HuH-7 (cell line): ENCODE results near the gene PRKCA.
"Not testable (repeated sequence)": the region's sequence is repeated elsewhere in the genome, so short reads cannot be mapped to it uniquely, and the experiment has no call there.

Experiments used
- DNase-seq: peaks from one replicate; pipeline ENCODE4 v3.0.0; 2011; ENCODE audit warnings: low spot score

Gene PRKCA

DNA sequence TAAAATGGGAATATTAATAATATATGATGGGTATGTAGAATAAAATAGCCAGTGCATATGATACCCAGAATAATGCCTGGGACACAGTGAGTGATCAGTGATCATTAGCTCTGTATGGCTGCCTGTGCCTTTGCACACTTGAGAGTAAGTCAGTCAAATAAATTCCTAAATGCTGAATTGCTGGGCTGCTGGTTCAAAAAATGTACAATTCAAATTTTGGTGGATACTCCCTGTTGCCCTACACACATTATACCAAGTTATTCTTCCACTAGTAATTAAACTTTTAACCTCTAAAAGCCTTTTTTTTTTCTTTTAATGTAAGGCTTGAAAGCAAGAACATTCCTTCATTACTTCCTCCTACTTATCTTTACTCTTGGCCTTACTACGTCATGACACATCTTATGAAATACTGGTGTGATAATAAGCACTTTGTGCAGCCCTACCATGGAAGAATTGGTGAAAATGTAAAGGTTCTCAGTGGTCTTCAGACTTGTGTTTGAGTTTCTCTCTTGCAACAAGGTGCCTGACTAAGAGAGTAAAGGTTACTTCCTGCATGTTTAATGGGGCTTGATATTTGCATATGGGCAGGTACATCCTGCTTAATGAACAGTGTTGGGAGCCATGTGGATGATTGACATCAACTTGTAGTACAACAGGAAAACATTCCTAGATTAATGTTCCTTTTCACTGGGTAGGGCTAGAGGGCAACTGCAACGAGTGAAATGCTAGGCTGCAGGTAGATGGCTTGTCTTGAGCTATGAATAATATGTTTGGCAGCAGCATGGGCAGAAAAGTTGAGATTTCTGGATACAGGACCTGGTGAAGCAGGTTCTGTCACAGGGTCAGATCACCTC, 84.3 kb downstream of the PRKCA start:
- DNase-seq: peak; percentile 32

- DNase-seq: no peak
Observed at GRCh38 chr17:66387392-66387981, 85.1 kb downstream of the PRKCA start.

DNA sequence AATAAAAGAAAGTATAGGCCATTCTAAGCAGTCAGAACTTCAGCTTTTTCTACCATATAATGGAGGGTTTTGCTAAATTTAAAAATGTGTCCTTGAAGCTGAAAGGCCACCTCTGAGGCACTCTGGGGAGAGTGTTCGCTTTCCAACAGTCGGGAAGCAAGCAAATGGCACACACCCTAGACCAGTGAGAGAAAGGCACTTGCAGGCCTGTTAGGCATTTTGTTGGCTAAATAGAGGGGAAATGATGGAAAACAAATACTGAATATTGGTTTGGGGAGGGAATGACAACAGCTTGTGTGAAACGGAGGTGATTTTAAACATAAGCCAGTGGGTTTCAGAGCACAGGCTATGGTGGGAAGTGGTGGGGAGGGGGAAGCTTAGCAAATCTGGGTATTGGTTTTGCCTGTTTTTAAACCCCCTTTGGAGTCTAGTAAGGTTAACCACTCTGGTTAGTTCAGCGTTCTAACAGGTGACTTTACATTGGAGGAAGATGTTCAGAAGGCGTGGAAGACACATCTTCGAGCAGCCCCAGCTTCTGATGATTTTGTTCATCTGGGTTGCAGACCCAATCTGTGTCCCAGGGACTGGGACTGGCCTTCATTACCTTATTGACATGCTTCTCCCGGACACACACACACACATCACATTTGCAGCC, 90.5 kb downstream of the PRKCA start:
- no peak for DNase-seq

- no peak for DNase-seq
Observed at GRCh38 chr17:66395961-66396360, 93.5 kb downstream of the PRKCA start.

GRCh38 chr17:66397486-66397885, 95.1 kb downstream of the PRKCA start:
- no peak for DNase-seq

GRCh38 chr17:66398059-66398458, 95.6 kb downstream of the PRKCA start:
- no peak for DNase-seq

DNA sequence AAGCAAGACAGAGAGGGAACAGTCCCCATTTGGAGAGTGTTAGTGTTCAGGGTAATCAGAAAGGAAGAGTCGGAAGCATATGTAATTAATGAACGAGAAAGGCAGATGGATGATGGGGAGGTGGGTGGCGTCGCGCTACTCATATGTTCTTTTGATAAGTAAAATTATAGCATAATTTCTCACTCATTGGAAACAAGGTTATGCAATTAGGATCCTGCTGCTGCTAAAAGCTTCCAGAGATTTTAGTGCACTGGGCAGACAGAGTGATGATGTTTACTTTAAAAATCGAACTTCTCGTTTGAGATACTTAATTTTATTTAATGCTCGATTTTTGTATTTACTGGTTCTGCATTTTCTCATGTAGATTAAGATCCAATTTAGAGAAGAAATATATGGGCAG, 96.2 kb downstream of the PRKCA start:
- DNase-seq: no peak

GRCh38 chr17:66399441-66399840, 97.0 kb downstream of the PRKCA start:
- DNase-seq: no peak

DNA sequence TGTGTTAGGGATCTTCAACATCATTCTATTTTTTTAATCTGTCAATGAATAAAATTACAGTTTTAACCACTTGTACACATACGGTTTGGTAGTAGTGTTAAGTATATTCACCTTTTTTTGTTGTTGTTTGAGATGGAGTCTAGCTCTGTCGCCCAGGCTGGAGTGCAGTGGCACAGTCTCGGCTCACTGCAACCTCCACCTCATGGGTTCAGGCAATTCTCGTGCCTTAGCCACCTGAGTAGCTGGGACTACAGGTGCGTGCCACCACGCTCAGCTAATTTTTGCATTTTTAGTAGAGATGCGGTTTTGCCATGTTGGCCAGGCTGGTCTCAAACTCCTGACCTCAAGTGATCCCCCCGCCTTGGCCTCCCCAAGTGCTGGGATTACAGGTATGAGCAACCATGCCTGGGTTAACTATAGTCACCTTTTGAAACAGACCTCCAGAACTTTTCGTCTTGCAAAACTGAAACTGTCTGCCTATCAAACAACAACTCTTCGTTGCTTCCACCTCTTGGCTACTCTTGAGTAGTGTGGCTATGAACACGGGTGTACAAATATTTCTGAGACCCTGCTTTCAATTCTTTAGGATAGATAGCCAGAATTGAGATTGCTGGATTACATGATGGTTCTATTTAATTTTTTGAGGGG, 97.8 kb downstream of the PRKCA start:
- not testable (repeated sequence) for DNase-seq

- DNase-seq: no peak
Observed at GRCh38 chr17:66400698-66401097, 98.3 kb downstream of the PRKCA start.

DNA sequence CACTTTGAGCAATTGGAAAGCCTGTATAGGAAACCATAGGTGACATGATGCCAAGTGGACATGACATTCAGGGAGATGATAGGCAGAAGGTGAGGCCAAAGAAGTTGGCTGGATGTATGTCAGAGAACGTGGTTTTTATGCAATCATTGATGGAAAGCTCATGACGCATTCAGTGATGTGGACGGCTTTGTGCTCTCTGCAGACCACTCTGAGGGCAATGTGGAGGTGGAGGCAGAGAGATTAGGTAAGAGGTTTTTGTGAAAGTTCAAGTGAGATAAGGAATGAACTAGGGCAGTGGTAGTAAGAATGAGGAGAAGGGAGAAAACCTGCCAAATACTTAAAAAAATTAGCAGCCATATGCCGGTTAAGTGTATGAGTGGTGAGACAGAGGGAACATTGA, 99.0 kb downstream of the PRKCA start:
- no peak for DNase-seq

- DNase-seq: no peak
Observed at GRCh38 chr17:66403846-66404556, 101.6 kb downstream of the PRKCA start.

- DNase-seq: no peak
Observed at GRCh38 chr17:66405836-66406677, 103.6 kb downstream of the PRKCA start.

DNA sequence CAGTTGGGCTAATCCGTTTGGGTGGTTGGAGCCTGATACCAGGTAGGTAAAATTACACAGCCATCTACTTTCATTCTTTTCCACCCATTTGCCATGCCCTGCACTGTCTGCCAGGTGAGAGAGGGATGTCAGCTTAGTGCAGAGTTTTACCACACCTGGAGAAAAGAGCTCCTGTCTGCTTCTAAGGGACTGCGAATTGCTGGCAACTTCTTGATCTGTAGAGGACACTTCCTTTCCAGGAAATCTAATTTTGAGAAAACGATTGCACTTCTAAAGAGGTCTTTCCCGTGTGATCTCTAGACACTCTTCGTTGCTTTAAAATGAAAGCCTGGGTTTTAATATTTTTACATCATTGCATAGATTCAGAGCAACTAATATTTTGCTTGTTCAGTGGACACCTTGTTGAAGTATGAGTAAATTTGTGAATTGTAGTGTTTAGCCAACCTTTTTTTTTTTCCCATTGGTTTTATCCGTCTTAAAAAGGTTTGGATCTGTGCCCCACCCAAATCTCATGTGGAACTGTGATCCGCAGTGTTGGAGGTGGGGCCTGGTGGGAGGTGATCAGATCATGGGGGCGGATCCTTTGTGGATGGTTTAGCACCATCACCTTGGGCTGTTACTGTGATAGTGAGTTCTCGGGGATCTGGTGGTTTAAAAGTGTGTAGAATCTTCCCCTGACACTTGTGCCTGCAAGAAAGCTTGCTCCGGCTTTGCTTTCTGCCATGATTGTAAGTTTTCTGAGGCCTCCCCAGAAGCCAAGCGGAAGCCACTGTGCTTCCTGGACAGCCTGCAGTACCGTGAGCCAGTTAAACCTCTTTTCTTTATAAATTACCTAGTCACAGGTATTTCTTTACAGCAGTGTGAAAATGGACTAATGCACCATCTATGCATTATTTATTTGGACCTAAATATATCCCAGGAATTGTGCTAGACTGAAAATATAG, 104.6 kb downstream of the PRKCA start:
- DNase-seq: no peak

DNA sequence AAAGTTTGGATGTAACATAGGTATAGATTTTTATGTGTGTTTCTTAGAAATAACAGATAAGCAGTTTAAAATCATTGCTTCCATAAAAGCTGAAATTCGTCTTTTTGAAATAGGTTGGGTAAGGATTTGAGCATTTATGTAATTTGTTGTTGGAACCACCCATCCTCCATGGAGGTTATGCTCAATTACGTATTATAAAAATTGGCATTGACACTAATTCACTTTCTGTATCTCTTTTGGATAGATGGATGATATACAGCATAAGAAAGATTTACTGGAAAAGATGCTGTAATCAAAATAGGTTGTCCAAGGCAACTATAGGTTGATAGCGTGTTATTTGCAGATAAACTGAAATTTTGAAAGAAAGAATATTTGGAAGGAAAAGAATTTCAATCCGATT, 105.5 kb downstream of the PRKCA start:
- DNase-seq: no peak

DNA sequence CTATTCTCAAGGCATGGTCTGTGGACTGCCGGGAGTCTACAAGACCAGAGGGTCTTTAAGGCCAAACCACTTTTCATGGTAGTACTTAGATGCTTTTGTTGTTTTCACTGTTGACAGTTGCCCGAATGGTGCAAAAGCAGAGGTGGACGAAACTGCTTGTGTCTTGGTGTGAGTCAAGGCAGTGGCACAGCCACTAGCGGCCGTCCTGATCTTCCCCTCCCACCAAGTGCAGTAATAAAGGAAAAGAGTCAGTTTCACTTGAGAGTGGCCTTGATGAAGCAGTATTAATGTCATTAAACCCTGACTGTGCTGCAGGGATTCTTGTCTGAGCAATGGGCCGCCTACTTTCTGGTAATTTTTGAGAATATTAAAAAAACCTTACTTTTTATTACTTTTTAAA, 109.1 kb downstream of the PRKCA start:
- no peak for DNase-seq

GRCh38 chr17:66412857-66413558, 110.6 kb downstream of the PRKCA start:
- DNase-seq: no peak

- no peak for DNase-seq
Observed at GRCh38 chr17:66413559-66414520, 111.4 kb downstream of the PRKCA start.
